Liver (tissue), 9 donors: ENCODE measurements around the gene BPI. TPM values are rescaled to one million over a fixed set of nuclear protein-coding genes. Genes with fewer than 3 reads are reported as not detected.

Source experiments
- DNase-seq: peaks from one replicate; pipeline ENCODE4 v3.0.0-alpha.2; 2017; ENCODE audit warnings: low spot score
- H3K27ac ChIP-seq, 2 donors: one replicate each; pipeline ENCODE4 v1.7.0; 2013; ENCODE audit warnings: inconsistent platforms in 2 of 2, low read length in 2 of 2, control low read depth in 1 of 2, low read depth in 1 of 2, mild to moderate bottlenecking in 1 of 2
- H3K27me3 ChIP-seq, 4 donors: one replicate each; pipeline versions ENCODE4 v1.6.1 to v1.7.0; 2013; ENCODE audit warnings: low read length in 3 of 4, inconsistent platforms in 1 of 4, mild to moderate bottlenecking in 1 of 4, moderate library complexity in 1 of 4; ENCODE audit not compliant: control insufficient read depth in 4 of 4, insufficient read depth in 4 of 4
- H3K36me3 ChIP-seq, 4 donors: one replicate each; pipeline versions ENCODE4 v1.6.1 to v1.7.0; 2013; ENCODE audit warnings: low read length in 3 of 4, mild to moderate bottlenecking in 3 of 4, low read depth in 1 of 4, moderate library complexity in 1 of 4; ENCODE audit not compliant: control insufficient read depth in 4 of 4, insufficient read depth in 3 of 4
- H3K4me1 ChIP-seq, 4 donors: one replicate each; pipeline versions ENCODE4 v1.6.1 to v1.7.0; 2013; ENCODE audit warnings: low read length in 3 of 4, mild to moderate bottlenecking in 3 of 4, moderate library complexity in 1 of 4; ENCODE audit not compliant: control insufficient read depth in 4 of 4, insufficient read depth in 4 of 4
- H3K4me3 ChIP-seq, 3 donors: one replicate each; pipeline versions ENCODE4 v1.6.1 to v1.7.0; 2013; ENCODE audit warnings: low read length in 3 of 3, control low read depth in 1 of 3, low read depth in 1 of 3, mild to moderate bottlenecking in 1 of 3
- H3K9ac ChIP-seq, 2 donors: one replicate each; pipeline ENCODE4 v1.7.0; 2013; ENCODE audit warnings: low read length in 2 of 2, mild to moderate bottlenecking in 2 of 2, moderate library complexity in 2 of 2, control low read depth in 1 of 2, low read depth in 1 of 2
- H3K9me3 ChIP-seq, 4 donors: one replicate each; pipeline versions ENCODE4 v1.6.1 to v1.7.0; 2013; ENCODE audit warnings: low read length in 3 of 4; ENCODE audit not compliant: control insufficient read depth in 4 of 4
- EGR1 ChIP-seq, 2 donors: IDR thresholded peaks; 2 replicates each; pipeline ENCODE4 v1.6.1; 2016 to 2018; ENCODE audit warnings: antibody characterized with exemption in 2 of 2, low read depth in 2 of 2
- FOXA1 ChIP-seq: IDR thresholded peaks from 2 replicates; pipeline ENCODE4 v1.6.1; 2016; ENCODE audit warnings: antibody characterized with exemption
- FOXA2 ChIP-seq: IDR thresholded peaks from 2 replicates; pipeline ENCODE4 v1.6.1; 2016; ENCODE audit warnings: antibody characterized with exemption
- GABPA ChIP-seq, 2 donors: IDR thresholded peaks in 1 of 2; conservative IDR thresholded peaks in 1 of 2; 2 replicates each; pipeline ENCODE4 v1.6.1; 2016; ENCODE audit warnings: antibody characterized with exemption in 2 of 2, mild to moderate bottlenecking in 1 of 2, moderate library complexity in 1 of 2
- HNF4A ChIP-seq, 2 donors: conservative IDR thresholded peaks; 2 replicates each; pipeline ENCODE4 v1.6.1; 2016; ENCODE audit warnings: antibody characterized with exemption in 2 of 2, mild to moderate bottlenecking in 2 of 2
- HNF4G ChIP-seq: IDR thresholded peaks from 2 replicates; pipeline ENCODE4 v1.6.1; 2016; ENCODE audit warnings: antibody characterized with exemption
- JUND ChIP-seq, 2 donors: IDR thresholded peaks; 2 replicates each; pipeline ENCODE4 v1.6.1; 2016; ENCODE audit warnings: antibody characterized with exemption in 2 of 2
- MAX ChIP-seq: IDR thresholded peaks from 2 replicates; pipeline ENCODE4 v1.6.1; 2016; ENCODE audit warnings: antibody characterized with exemption
- NR2F2 ChIP-seq: IDR thresholded peaks from 2 replicates; pipeline ENCODE4 v1.6.1; 2016; ENCODE audit warnings: antibody characterized with exemption
- RAD21 ChIP-seq, 2 donors: IDR thresholded peaks; 2 replicates each; pipeline ENCODE4 v1.6.1; 2016; ENCODE audit warnings: antibody characterized with exemption in 2 of 2, mild to moderate bottlenecking in 2 of 2
- RXRA ChIP-seq, 2 donors: IDR thresholded peaks; 2 replicates each; pipeline ENCODE4 v1.6.1; 2017 to 2018; ENCODE audit warnings: antibody characterized with exemption in 2 of 2, mild to moderate bottlenecking in 1 of 2
- SP1 ChIP-seq: IDR thresholded peaks from 2 replicates; pipeline ENCODE4 v1.6.1; 2018; ENCODE audit warnings: antibody characterized with exemption, mild to moderate bottlenecking
- TAF1 ChIP-seq: conservative IDR thresholded peaks from 2 replicates; pipeline ENCODE4 v1.6.1; 2016; ENCODE audit warnings: antibody characterized with exemption, mild to moderate bottlenecking
- YY1 ChIP-seq: IDR thresholded peaks from 2 replicates; pipeline ENCODE4 v1.6.1; 2016; ENCODE audit warnings: antibody characterized with exemption, mild to moderate bottlenecking
- ZBTB33 ChIP-seq: IDR thresholded peaks from 2 replicates; pipeline ENCODE4 v1.6.1; 2016; ENCODE audit warnings: antibody characterized with exemption
- WGBS: extraction: QIAGEN DNeasy Blood & Tissue Kit; methylation state at CpG from one replicate; pipeline ENCODE4 v1.1.7; 2013; 5-methylcytosine and 5-hydroxymethylcytosine counted together
- polyA plus RNA-seq, 2 donors: library from polyadenylated mRNA; stranded (reverse) in 1 of 2; unstranded in 1 of 2; fragments of 200-250 nt in 1 of 2; fragments of >200 nt in 1 of 2; fragmentation: Nextera tagmentation in 1 of 2; extraction: Ambion mirVana in 1 of 2; gene quantifications; one replicate each; pipeline versions ENCODE4 v1.2.1 to v1.2.3, GENCODE V29; 2013 to 2015
- total RNA-seq, 2 donors: library from RNA; depleted of rRNA; stranded (reverse); fragments of >200 nt; gene quantifications; one replicate each; pipeline ENCODE4 v1.2.3, GENCODE V29; 2014
- TF ChIP-seq, protein P1 (sequence below): IDR thresholded peaks from 2 replicates; pipeline ENCODE4 v1.6.1; 2016; ENCODE audit warnings: antibody characterized with exemption, mild to moderate bottlenecking
- TF ChIP-seq, protein P2 (sequence below): fragments of 150-350 bp; IDR thresholded peaks from 2 replicates; pipeline ENCODE4 v1.5.1; 2017; ENCODE audit warnings: improper control_type of control experiment, low read depth, low read length; ENCODE audit not compliant: missing input control
- TF ChIP-seq, protein P3 (sequence below): IDR thresholded peaks from 2 replicates; pipeline ENCODE4 v1.6.1; 2016; ENCODE audit warnings: antibody characterized with exemption
- donor health status: healthy.
- donor health status: healthy.
- donor health status: healthy.
- donor health status: healthy.
- donor health status: healthy.

Gene BPI
- total and polyA plus RNA-seq, 4 donors: 0.08 to 10.3 (median 0.37) TPM; not detected in 1

GRCh38 chr20:38258545-38259215, 45.3 kb upstream of the BPI start:
- Histone ChIP-seq H3K9ac (no peak overlapping the region), H3K9me3 (no peaks in the 10 kb centered on the region), H3K36me3 (no peaks in the 10 kb centered on the region), H3K27ac (no peak overlapping the region), H3K27me3 (no peaks in the 10 kb centered on the region), H3K4me1 (peaks cover 4 to 15% (median 9%) of the 10 kb centered on the region in 4 donors), H3K4me3 (no peak overlapping the region)
- no peak for TF ChIP-seq TAF1
- DNase-seq: no peak
- 94% methylated on average over 7 of the region's 7 CpGs for WGBS

- Histone ChIP-seq H3K4me1 (peaks cover 4 to 15% (median 9%) of the 10 kb centered on the region in 4 donors), H3K9me3 (no peaks in the 10 kb centered on the region), H3K9ac (no peak overlapping the region), H3K4me3 (peak overlapping the region in 2 of 3 donors; percentile 30 to 39), H3K27ac (peak overlapping the region in 1 of 2 donors; percentile 33), H3K36me3 (no peaks in the 10 kb centered on the region), H3K27me3 (no peaks in the 10 kb centered on the region)
- peak; percentile 32 to 34 for TF ChIP-seq RXRA (IDR thresholded peaks at IDR 0.05)
- peak in 1 of 2 donors; percentile 3 for TF ChIP-seq RAD21 (IDR thresholded peaks at IDR 0.05)
- no peak for TF ChIP-seq JUND (IDR thresholded peaks at IDR 0.05)
- no peak for TF ChIP-seq GABPA (IDR thresholded peaks at IDR 0.05 in 1 of 2, conservative IDR thresholded peaks at IDR 0.05 in 1 of 2)
- no peak for TF ChIP-seq ZBTB33
- TF ChIP-seq, protein P1, sequence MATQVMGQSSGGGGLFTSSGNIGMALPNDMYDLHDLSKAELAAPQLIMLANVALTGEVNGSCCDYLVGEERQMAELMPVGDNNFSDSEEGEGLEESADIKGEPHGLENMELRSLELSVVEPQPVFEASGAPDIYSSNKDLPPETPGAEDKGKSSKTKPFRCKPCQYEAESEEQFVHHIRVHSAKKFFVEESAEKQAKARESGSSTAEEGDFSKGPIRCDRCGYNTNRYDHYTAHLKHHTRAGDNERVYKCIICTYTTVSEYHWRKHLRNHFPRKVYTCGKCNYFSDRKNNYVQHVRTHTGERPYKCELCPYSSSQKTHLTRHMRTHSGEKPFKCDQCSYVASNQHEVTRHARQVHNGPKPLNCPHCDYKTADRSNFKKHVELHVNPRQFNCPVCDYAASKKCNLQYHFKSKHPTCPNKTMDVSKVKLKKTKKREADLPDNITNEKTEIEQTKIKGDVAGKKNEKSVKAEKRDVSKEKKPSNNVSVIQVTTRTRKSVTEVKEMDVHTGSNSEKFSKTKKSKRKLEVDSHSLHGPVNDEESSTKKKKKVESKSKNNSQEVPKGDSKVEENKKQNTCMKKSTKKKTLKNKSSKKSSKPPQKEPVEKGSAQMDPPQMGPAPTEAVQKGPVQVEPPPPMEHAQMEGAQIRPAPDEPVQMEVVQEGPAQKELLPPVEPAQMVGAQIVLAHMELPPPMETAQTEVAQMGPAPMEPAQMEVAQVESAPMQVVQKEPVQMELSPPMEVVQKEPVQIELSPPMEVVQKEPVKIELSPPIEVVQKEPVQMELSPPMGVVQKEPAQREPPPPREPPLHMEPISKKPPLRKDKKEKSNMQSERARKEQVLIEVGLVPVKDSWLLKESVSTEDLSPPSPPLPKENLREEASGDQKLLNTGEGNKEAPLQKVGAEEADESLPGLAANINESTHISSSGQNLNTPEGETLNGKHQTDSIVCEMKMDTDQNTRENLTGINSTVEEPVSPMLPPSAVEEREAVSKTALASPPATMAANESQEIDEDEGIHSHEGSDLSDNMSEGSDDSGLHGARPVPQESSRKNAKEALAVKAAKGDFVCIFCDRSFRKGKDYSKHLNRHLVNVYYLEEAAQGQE: no peak
- no peak for TF ChIP-seq MAX
- no peak for TF ChIP-seq EGR1 (IDR thresholded peaks at IDR 0.05; ENCODE audit: low read depth in 2 of 2)
- peak; percentile 37 for TF ChIP-seq FOXA1
- peak; percentile 61 for TF ChIP-seq SP1
- peak; percentile 47 for TF ChIP-seq HNF4G
- no peak for TF ChIP-seq TAF1
- peak; percentile 63 to 82 for TF ChIP-seq HNF4A (conservative IDR thresholded peaks at IDR 0.05)
- no peak for TF ChIP-seq NR2F2
- no peak for TF ChIP-seq FOXA2
- TF ChIP-seq, protein P2, sequence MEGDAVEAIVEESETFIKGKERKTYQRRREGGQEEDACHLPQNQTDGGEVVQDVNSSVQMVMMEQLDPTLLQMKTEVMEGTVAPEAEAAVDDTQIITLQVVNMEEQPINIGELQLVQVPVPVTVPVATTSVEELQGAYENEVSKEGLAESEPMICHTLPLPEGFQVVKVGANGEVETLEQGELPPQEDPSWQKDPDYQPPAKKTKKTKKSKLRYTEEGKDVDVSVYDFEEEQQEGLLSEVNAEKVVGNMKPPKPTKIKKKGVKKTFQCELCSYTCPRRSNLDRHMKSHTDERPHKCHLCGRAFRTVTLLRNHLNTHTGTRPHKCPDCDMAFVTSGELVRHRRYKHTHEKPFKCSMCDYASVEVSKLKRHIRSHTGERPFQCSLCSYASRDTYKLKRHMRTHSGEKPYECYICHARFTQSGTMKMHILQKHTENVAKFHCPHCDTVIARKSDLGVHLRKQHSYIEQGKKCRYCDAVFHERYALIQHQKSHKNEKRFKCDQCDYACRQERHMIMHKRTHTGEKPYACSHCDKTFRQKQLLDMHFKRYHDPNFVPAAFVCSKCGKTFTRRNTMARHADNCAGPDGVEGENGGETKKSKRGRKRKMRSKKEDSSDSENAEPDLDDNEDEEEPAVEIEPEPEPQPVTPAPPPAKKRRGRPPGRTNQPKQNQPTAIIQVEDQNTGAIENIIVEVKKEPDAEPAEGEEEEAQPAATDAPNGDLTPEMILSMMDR: no peak
- TF ChIP-seq YY1: no peak
- TF ChIP-seq, protein P3, sequence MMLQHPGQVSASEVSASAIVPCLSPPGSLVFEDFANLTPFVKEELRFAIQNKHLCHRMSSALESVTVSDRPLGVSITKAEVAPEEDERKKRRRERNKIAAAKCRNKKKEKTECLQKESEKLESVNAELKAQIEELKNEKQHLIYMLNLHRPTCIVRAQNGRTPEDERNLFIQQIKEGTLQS: no peak
- WGBS: 8% methylated on average over 5 of the region's 5 CpGs
- DNase-seq: no peak
Observed at GRCh38 chr20:38260025-38260377, 44.0 kb upstream of the BPI start.
